GM18508 (cell line): ENCODE data around the gene ARHGAP8.
"Not testable (repeated sequence)": the region's sequence is repeated elsewhere in the genome, so short reads cannot be mapped to it uniquely, and the experiment has no call there.

ENCODE experiments used
- ATAC-seq: cut with Tn5 transposase; IDR thresholded peaks from one replicate; pipeline ENCODE4 v1.9.1; 2021; ENCODE audit warnings: moderate number of reproducible peaks; ENCODE audit not compliant: insufficient read depth, unreplicated experiment

Gene ARHGAP8

GRCh38 chr22:44737406-44738346, 14.7 kb upstream of the ARHGAP8 start:
- ATAC-seq = no peak

GRCh38 chr22:44738347-44738715, 14.0 kb upstream of the ARHGAP8 start:
- no peak for ATAC-seq

- no peak for ATAC-seq
Observed at GRCh38 chr22:44739024-44739423, 13.4 kb upstream of the ARHGAP8 start.

- ATAC-seq = not testable (repeated sequence)
Observed at GRCh38 chr22:44739666-44740065, 12.7 kb upstream of the ARHGAP8 start.

GRCh38 chr22:44740307-44740706, 12.1 kb upstream of the ARHGAP8 start:
- no peak for ATAC-seq

- no peak for ATAC-seq
Observed at GRCh38 chr22:44741929-44742328, 10.4 kb upstream of the ARHGAP8 start.

- ATAC-seq = no peak
Observed at GRCh38 chr22:44743247-44743646, 9.1 kb upstream of the ARHGAP8 start.

- no peak for ATAC-seq
Observed at GRCh38 chr22:44743804-44744211, 8.6 kb upstream of the ARHGAP8 start.

- no peak for ATAC-seq
Observed at GRCh38 chr22:44745853-44746789, 6.3 kb upstream of the ARHGAP8 start.

- ATAC-seq = not testable (repeated sequence)
Observed at GRCh38 chr22:44747784-44748127, 4.6 kb upstream of the ARHGAP8 start.

- no peak for ATAC-seq
Observed at GRCh38 chr22:44748524-44748923, 3.9 kb upstream of the ARHGAP8 start.

- no peak for ATAC-seq
Observed at GRCh38 chr22:44750481-44750880, 1.9 kb upstream of the ARHGAP8 start.

- no peak for ATAC-seq
Observed at GRCh38 chr22:44753189-44754042, 1.0 kb downstream of the ARHGAP8 start.

- ATAC-seq = no peak
Observed at GRCh38 chr22:44754998-44755397, 2.6 kb downstream of the ARHGAP8 start.

GRCh38 chr22:44755417-44755816, 3.0 kb downstream of the ARHGAP8 start:
- no peak for ATAC-seq

- no peak for ATAC-seq
Observed at GRCh38 chr22:44755956-44756361, 3.6 kb downstream of the ARHGAP8 start.

GRCh38 chr22:44758344-44758973, 6.1 kb downstream of the ARHGAP8 start:
- no peak for ATAC-seq

- no peak for ATAC-seq
Observed at GRCh38 chr22:44759001-44759400, 6.6 kb downstream of the ARHGAP8 start.

- no peak for ATAC-seq
Observed at GRCh38 chr22:44759430-44760310, 7.3 kb downstream of the ARHGAP8 start.
